ENCODE results near the gene GRK5. TPM values are rescaled to one million over a fixed set of nuclear protein-coding genes. Genes with fewer than 3 reads are reported as not detected.
"Not testable (repeated sequence)": the region's sequence is repeated elsewhere in the genome, so short reads cannot be mapped to it uniquely, and the experiment has no call there.

The GRK5 gene
- total RNA-seq, 1 experiment from 2014 or later, result 29.0 TPM

DNA sequence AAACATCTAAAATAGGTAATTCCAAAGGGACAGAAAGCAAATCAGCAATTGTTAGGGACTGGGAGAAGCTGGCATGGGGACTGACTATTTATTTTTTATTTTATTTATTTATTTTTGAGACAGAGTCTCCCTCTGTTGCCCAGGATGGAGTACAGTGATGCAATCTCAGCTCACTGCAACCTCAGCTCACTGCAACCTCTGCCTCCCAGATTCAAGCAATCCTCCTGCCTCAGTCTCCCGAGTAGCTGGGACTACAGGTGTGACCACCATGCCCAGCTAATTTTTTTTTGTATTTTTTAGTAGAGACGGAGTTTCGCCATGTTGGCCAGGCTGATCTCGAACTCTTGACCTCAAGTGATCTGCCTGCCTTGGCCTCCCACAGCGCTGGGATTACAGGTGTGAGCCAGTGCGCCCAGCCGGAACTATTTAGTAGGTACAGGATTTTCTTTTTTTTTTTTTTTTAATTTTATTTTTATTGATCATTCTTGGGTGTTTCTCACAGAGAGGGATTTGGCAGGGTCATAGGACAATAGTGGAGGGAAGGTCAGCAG is 26.4 kb upstream of the GRK5 start:
- DNase-seq (ENCODE audit: low read depth, low spot score); H3K4me3 ChIP-seq (ENCODE audit: low read depth in 2 of 2, low read length in 2 of 2); BruUV-seq (replicated peaks); intact Hi-C loops (cut with micrococcal nuclease; ENCODE audit: unreplicated experiment); H3K27me3 ChIP-seq (ENCODE audit: control insufficient read depth, insufficient read depth, low read length); in situ Hi-C loops (cut with HindIII; ENCODE audit: low pct_unique_long_range_greater_than_20kb, low sequenced_read_pairs); H3K27ac ChIP-seq (ENCODE audit: low read length); H3K9me3 ChIP-seq (ENCODE audit: control insufficient read depth, insufficient read depth, low read depth, low read length); ATAC-seq: not testable (repeated sequence)
- CTCF ChIA-PET, result interaction anchor here (0.7 kb wide), 2 partner anchors 72 to 141 kb away, joined by 6 read pairs; no protein-coding TSS in a partner anchor
- Histone ChIP-seq H3K36me3 (ENCODE audit: control insufficient read depth, insufficient read depth, low read length) (peaks cover 11% of the 10 kb centered on the region), H3K4me1 (ENCODE audit: control insufficient read depth, insufficient read depth, low read length) (peaks cover 16% of the 10 kb centered on the region)
- POLR2A ChIA-PET, result interaction anchor here (0.7 kb wide), 1 partner anchor 226 kb away, joined by 4 read pairs; no protein-coding TSS in a partner anchor

DNA sequence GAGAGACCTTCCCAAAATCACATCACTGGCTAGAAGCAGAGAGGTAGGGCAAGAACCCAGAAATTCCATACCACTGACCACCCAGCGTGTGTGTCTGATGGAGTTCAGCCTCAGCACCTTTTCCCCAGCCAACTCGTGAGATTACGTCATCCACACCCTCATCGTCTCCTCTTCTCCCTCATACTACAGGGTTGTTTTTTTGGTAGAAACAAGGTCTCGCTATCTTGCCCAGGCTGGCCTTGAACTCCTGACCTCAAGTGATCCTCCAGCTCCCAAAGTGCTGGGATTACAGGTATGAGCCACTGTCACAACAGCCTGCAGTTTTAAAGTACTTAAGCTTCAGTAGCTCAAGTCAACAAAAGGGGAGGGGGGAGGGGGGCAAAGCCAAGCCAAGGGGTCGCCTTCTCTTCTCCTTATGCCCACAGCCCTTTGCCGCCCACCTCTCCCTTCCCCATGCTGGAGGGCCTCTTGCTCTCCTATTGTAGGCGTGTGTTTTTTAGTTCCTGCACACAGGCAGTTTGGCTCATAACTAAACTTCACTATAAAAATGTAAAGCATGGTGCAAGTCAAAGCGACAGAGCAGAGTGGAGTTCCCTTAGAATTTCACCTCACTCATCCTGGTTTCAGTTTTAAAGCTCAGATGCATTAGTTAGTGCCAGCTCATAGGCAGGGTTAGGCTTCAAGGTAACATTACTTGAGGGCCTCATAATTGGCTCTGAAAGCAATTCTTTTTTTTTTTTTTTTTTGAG is 23.5 kb upstream of the GRK5 start:
- no TSS peak for BruUV-seq (replicated peaks)
- ATAC-seq (no peak; the same call in 1 of the 2 replicates), DNase-seq (ENCODE audit: low read depth, low spot score) (no peak)
- H3K4me1 ChIP-seq (ENCODE audit: control insufficient read depth, insufficient read depth, low read length), result peaks cover 6% of the 10 kb centered on the region
- in situ Hi-C loops (cut with HindIII; ENCODE audit: low pct_unique_long_range_greater_than_20kb, low sequenced_read_pairs) (no loop called here), intact Hi-C loops (cut with micrococcal nuclease; ENCODE audit: unreplicated experiment) (no loop called here)
- no peak overlapping the region for H3K4me3 ChIP-seq (ENCODE audit: low read depth in 2 of 2, low read length in 2 of 2)
- no peaks in the 10 kb centered on the region for H3K27me3 ChIP-seq (ENCODE audit: control insufficient read depth, insufficient read depth, low read length)
- ChIA-PET CTCF (interaction anchor here (0.6 kb wide), 2 partner anchors 15 to 298 kb away, joined by 3 to 5 read pairs; no protein-coding TSS in a partner anchor), POLR2A (interaction anchor here (0.6 to 0.7 kb wide), 3 partner anchors 20 to 31 kb away, joined by 3 to 10 read pairs (median 6); no protein-coding TSS in a partner anchor)
- no peaks in the 10 kb centered on the region for H3K36me3 ChIP-seq (ENCODE audit: control insufficient read depth, insufficient read depth, low read length)
- H3K27ac ChIP-seq (ENCODE audit: low read length), result no peak overlapping the region
- TF ChIP-seq TCF7L2 (IDR thresholded peaks at IDR 0.05; ENCODE audit: low read depth, low read length) (no peak), POLR2AphosphoS5 (IDR thresholded peaks at IDR 0.05; ENCODE audit: low read depth, low read length) (no peak)
- TF ChIP-seq, protein P1, sequence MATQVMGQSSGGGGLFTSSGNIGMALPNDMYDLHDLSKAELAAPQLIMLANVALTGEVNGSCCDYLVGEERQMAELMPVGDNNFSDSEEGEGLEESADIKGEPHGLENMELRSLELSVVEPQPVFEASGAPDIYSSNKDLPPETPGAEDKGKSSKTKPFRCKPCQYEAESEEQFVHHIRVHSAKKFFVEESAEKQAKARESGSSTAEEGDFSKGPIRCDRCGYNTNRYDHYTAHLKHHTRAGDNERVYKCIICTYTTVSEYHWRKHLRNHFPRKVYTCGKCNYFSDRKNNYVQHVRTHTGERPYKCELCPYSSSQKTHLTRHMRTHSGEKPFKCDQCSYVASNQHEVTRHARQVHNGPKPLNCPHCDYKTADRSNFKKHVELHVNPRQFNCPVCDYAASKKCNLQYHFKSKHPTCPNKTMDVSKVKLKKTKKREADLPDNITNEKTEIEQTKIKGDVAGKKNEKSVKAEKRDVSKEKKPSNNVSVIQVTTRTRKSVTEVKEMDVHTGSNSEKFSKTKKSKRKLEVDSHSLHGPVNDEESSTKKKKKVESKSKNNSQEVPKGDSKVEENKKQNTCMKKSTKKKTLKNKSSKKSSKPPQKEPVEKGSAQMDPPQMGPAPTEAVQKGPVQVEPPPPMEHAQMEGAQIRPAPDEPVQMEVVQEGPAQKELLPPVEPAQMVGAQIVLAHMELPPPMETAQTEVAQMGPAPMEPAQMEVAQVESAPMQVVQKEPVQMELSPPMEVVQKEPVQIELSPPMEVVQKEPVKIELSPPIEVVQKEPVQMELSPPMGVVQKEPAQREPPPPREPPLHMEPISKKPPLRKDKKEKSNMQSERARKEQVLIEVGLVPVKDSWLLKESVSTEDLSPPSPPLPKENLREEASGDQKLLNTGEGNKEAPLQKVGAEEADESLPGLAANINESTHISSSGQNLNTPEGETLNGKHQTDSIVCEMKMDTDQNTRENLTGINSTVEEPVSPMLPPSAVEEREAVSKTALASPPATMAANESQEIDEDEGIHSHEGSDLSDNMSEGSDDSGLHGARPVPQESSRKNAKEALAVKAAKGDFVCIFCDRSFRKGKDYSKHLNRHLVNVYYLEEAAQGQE (IDR thresholded peaks at IDR 0.05; ENCODE audit: insufficient read depth in 1 of 2, low read depth in 2 of 2, low read length in 1 of 2), result no peak
- TF ChIP-seq, protein P2, sequence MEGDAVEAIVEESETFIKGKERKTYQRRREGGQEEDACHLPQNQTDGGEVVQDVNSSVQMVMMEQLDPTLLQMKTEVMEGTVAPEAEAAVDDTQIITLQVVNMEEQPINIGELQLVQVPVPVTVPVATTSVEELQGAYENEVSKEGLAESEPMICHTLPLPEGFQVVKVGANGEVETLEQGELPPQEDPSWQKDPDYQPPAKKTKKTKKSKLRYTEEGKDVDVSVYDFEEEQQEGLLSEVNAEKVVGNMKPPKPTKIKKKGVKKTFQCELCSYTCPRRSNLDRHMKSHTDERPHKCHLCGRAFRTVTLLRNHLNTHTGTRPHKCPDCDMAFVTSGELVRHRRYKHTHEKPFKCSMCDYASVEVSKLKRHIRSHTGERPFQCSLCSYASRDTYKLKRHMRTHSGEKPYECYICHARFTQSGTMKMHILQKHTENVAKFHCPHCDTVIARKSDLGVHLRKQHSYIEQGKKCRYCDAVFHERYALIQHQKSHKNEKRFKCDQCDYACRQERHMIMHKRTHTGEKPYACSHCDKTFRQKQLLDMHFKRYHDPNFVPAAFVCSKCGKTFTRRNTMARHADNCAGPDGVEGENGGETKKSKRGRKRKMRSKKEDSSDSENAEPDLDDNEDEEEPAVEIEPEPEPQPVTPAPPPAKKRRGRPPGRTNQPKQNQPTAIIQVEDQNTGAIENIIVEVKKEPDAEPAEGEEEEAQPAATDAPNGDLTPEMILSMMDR (IDR thresholded peaks at IDR 0.05), result no peak
- no peaks in the 10 kb centered on the region for H3K9me3 ChIP-seq (ENCODE audit: control insufficient read depth, insufficient read depth, low read depth, low read length)

DNA sequence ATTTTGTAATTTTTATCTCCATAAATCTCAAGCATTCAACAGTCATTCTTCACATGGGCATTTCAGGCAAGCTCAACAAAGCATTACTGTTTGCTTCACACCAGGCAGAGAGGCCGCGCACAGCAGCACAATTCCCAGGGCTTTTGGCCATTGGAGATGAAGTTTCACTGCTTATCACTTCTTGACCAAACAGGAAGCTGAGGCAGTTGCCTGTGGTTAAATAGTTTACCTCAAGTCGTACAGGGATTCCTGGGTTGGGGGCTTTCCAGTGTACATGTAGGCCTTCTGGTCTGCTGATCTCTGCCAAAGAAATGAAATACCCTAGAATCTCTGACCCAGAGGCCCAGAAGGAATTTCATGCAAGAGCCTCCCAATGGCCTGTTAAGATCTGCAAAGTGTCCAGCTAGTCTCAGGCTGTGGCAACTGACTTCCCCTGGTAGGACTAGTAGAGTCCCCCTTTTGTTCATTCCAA is 17.5 kb upstream of the GRK5 start:
- H3K27me3 ChIP-seq (ENCODE audit: control insufficient read depth, insufficient read depth, low read length), result no peaks in the 10 kb centered on the region
- TF ChIP-seq TCF7L2 (IDR thresholded peaks at IDR 0.05; ENCODE audit: low read depth, low read length) (no peak), SIN3A (IDR thresholded peaks at IDR 0.05; ENCODE audit: borderline replicate concordance, insufficient read depth, low read depth, low read length) (no peak), POLR2AphosphoS5 (IDR thresholded peaks at IDR 0.05; ENCODE audit: low read depth, low read length) (no peak)
- TF ChIP-seq, protein P1 (IDR thresholded peaks at IDR 0.05; ENCODE audit: insufficient read depth in 1 of 2, low read depth in 2 of 2, low read length in 1 of 2), result no peak
- TF ChIP-seq, protein P2 (IDR thresholded peaks at IDR 0.05), result no peak
- ChIA-PET CTCF (interaction anchor here (0.9 to 1.3 kb wide), 3 partner anchors 8 to 255 kb away, joined by 4 to 5 read pairs (median 4); no protein-coding TSS in a partner anchor), POLR2A (no interaction called here)
- H3K9me3 ChIP-seq (ENCODE audit: control insufficient read depth, insufficient read depth, low read depth, low read length), result no peaks in the 10 kb centered on the region
- no peak overlapping the region for H3K27ac ChIP-seq (ENCODE audit: low read length)
- intact Hi-C loops (cut with micrococcal nuclease; ENCODE audit: unreplicated experiment) (no loop called here), in situ Hi-C loops (cut with HindIII; ENCODE audit: low pct_unique_long_range_greater_than_20kb, low sequenced_read_pairs) (no loop called here)
- ATAC-seq, result peak; percentile 57
- H3K4me1 ChIP-seq (ENCODE audit: control insufficient read depth, insufficient read depth, low read length), result 0 out of 2 replicates have a peak, but pooled peaks cover 4% of the 10 kb centered on the region
- no peaks in the 10 kb centered on the region for H3K36me3 ChIP-seq (ENCODE audit: control insufficient read depth, insufficient read depth, low read length)
- no peak for DNase-seq (ENCODE audit: low read depth, low spot score)
- H3K4me3 ChIP-seq (ENCODE audit: low read depth in 2 of 2, low read length in 2 of 2), result no peak overlapping the region
- BruUV-seq (replicated peaks), result no TSS peak

Measured in Panc1 (cell line).